HepG2 (cell line): ENCODE measurements around the gene ADAM8. TPM values are rescaled to one million over a fixed set of nuclear protein-coding genes. Genes with fewer than 3 reads are reported as not detected.

ENCODE experiments used
- ARHGAP35 ChIP-seq: sonication (generic); formaldehyde crosslinking; IDR thresholded peaks from 2 replicates; pipeline ENCODE4 v1.9.0; 2022; ENCODE audit warnings: mild to moderate bottlenecking, inconsistent platforms, moderate library complexity, missing genetic modification reagents, borderline replicate concordance
- CERS6 ChIP-seq: sonication (generic); formaldehyde crosslinking; IDR thresholded peaks from 2 replicates; pipeline ENCODE4 v1.5.0; 2020; ENCODE audit warnings: missing genetic modification reagents
- CREB1 ChIP-seq, 2 experiments: fragments of 450-650 bp in 1 of 2; IDR thresholded peaks; 2 replicates each; pipeline ENCODE4 v1.6.1; 2016 to 2017; ENCODE audit warnings: control low read depth in 1 of 2, mild to moderate bottlenecking in 1 of 2, missing compliant biosample characterization in 1 of 2, missing genetic modification characterization in 1 of 2
- DRAP1 ChIP-seq: IDR thresholded peaks from 2 replicates; pipeline ENCODE4 v1.6.1; 2016; ENCODE audit warnings: missing genetic modification reagents, missing compliant biosample characterization
- HNRNPL ChIP-seq: fragments of 200-400 bp; formaldehyde crosslinking; IDR thresholded peaks from 2 replicates; pipeline ENCODE4 v1.6.1; 2017; ENCODE audit warnings: mild to moderate bottlenecking, low read depth, low read length
- MAFG ChIP-seq: sonication (generic); formaldehyde crosslinking; IDR thresholded peaks from 2 replicates; pipeline ENCODE4 v1.5.1; 2020; ENCODE audit warnings: mild to moderate bottlenecking, missing genetic modification reagents
- MLX ChIP-seq: IDR thresholded peaks from 2 replicates; pipeline ENCODE4 v1.6.1; 2016
- NCOA1 ChIP-seq: sonication (generic); formaldehyde crosslinking; IDR thresholded peaks from 2 replicates; pipeline ENCODE4 v1.9.0; 2021; ENCODE audit warnings: missing genetic modification reagents
- NCOR1 ChIP-seq: fragments of 200-600 bp; sonication (generic); IDR thresholded peaks from 2 replicates; pipeline ENCODE4 v1.7.0; 2017; ENCODE audit warnings: antibody characterized with exemption, low read length, borderline replicate concordance
- SP4 ChIP-seq: sonication (generic); formaldehyde crosslinking; IDR thresholded peaks from 2 replicates; pipeline ENCODE4 v1.8.1; 2023; ENCODE audit warnings: mild to moderate bottlenecking, missing genetic modification reagents
- TFDP2 ChIP-seq: sonication (generic); formaldehyde crosslinking; IDR thresholded peaks from 2 replicates; pipeline ENCODE4 v1.4.0; 2020; ENCODE audit warnings: missing genetic modification reagents
- ZNF235 ChIP-seq: sonication (generic); formaldehyde crosslinking; IDR thresholded peaks from 2 replicates; pipeline ENCODE4 v1.8.1; 2023; ENCODE audit warnings: mild to moderate bottlenecking, missing genetic modification reagents, borderline replicate concordance
- ZNF550 ChIP-seq: sonication (generic); formaldehyde crosslinking; IDR thresholded peaks from 2 replicates; pipeline ENCODE4 v1.4.0; 2020; ENCODE audit warnings: mild to moderate bottlenecking, missing genetic modification reagents, borderline replicate concordance
- ZNF569 ChIP-seq: sonication (generic); formaldehyde crosslinking; IDR thresholded peaks from 2 replicates; pipeline ENCODE4 v1.5.0; 2020; ENCODE audit warnings: mild to moderate bottlenecking, missing genetic modification reagents, moderate library complexity, borderline replicate concordance
- ZNF619 ChIP-seq: sonication (generic); formaldehyde crosslinking; IDR thresholded peaks from 2 replicates; pipeline ENCODE4 v1.4.0; 2020; ENCODE audit warnings: mild to moderate bottlenecking, missing genetic modification reagents
- ZNF737 ChIP-seq: sonication (generic); formaldehyde crosslinking; IDR thresholded peaks from 2 replicates; pipeline ENCODE4 v1.5.0; 2020; ENCODE audit warnings: missing genetic modification reagents, mild to moderate bottlenecking, borderline replicate concordance
- ZNF883 ChIP-seq: sonication (generic); formaldehyde crosslinking; IDR thresholded peaks from 2 replicates; pipeline ENCODE4 v1.5.1; 2020; ENCODE audit warnings: mild to moderate bottlenecking, missing genetic modification reagents; ENCODE audit errors: not compliant biosample characterization
- polyA plus RNA-seq, 8 experiments: library from polyadenylated mRNA; depleted of rRNA in 3 of 8; stranded (reverse) in 7 of 8; unstranded in 1 of 8; fragments of >200 nt; fragmentation: Illumina TruSeq in 4 of 8; extraction: Trizol in 4 of 8; gene quantifications; 2 replicates each; pipeline versions ENCODE4 v1.2.1 to v1.2.3, GENCODE V29; 2011 to 2016; ENCODE audit warnings: low read depth in 4 of 8, missing spikeins in 1 of 8, mixed read lengths in 1 of 8; ENCODE audit not compliant: insufficient read depth in 1 of 8
- total RNA-seq, 5 experiments: library from RNA; depleted of rRNA; stranded (reverse); fragments of >200 nt; fragmentation: Illumina TruSeq; extraction: Trizol; gene quantifications; 2 replicates each; pipeline ENCODE4 v1.2.3, GENCODE V29; 2016; ENCODE audit warnings: low read depth in 1 of 5
- TF ChIP-seq, protein P1 (sequence below): sonication (generic); formaldehyde crosslinking; IDR thresholded peaks from 2 replicates; pipeline ENCODE4 v1.5.0; 2020; ENCODE audit warnings: mild to moderate bottlenecking, missing genetic modification reagents
- TF ChIP-seq, protein P2 (sequence below): sonication (generic); formaldehyde crosslinking; conservative IDR thresholded peaks from 2 replicates; pipeline ENCODE4 v1.4.0; 2020; ENCODE audit warnings: missing genetic modification reagents
- TF ChIP-seq, protein P3 (sequence below): sonication (generic); formaldehyde crosslinking; IDR thresholded peaks from 2 replicates; pipeline ENCODE4 v1.5.0; 2020; ENCODE audit warnings: mild to moderate bottlenecking, missing genetic modification reagents, moderate library complexity

Gene ADAM8
- total and polyA plus RNA-seq, 2 of the 13 experiments (the other 11 are each of a cell fraction or from before 2014, with no cell fraction given), result 0.24 to 0.93 TPM

DNA sequence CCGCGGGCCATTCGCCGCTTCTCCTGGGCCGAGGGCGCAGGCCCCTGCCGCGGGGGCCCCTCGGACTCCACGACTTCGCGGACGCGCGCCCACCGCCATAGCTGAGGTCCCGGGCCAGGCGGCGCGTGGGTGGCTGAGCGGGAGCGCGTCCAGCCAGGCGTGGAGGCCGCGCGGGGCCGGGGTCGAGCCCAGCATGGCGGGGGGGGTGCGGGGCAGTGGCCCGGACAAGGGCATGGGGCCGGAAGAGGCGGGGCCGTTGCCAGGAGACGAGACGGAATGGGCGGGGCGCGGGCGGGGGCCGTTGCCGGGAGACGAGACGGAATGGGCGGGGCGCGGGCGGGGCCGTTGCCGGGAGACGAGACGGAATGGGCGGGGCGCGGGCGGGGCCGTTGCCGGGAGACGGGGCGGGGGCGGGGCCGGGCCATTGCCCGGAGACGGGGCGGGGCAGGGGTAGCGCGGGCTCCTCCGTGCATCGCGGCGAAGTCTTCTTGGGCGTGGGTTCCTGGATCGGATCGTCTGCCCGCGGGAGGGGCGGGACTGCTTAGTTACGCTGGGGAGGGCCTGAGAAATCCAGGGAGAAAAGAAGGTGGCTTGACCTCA, 14.8 kb downstream of the ADAM8 start (continued):
- TF ChIP-seq ZNF235 (CRISPR knock-in tag) (no peak), ZNF619 (CRISPR knock-in tag) (no peak), ZNF737 (CRISPR knock-in tag) (no peak), CREB1 (IDR thresholded peaks at IDR 0.05) (no peak), CREB1 (CRISPR knock-in tag; IDR thresholded peaks at IDR 0.05) (no peak), ZNF883 (CRISPR knock-in tag) (no peak), MAFG (CRISPR knock-in tag) (no peak), TFDP2 (no peak), HNRNPL (no peak), MLX (CRISPR knock-in tag) (no peak), ZNF569 (no peak), SP4 (CRISPR knock-in tag) (peak; percentile 48; the same call in 1 of the 2 replicates), NCOR1 (no peak), ARHGAP35 (no peak), NCOA1 (CRISPR knock-in tag) (no peak), ZNF550 (no peak), DRAP1 (CRISPR knock-in tag) (no peak), CERS6 (CRISPR knock-in tag) (no peak)
- TF ChIP-seq, protein P1, sequence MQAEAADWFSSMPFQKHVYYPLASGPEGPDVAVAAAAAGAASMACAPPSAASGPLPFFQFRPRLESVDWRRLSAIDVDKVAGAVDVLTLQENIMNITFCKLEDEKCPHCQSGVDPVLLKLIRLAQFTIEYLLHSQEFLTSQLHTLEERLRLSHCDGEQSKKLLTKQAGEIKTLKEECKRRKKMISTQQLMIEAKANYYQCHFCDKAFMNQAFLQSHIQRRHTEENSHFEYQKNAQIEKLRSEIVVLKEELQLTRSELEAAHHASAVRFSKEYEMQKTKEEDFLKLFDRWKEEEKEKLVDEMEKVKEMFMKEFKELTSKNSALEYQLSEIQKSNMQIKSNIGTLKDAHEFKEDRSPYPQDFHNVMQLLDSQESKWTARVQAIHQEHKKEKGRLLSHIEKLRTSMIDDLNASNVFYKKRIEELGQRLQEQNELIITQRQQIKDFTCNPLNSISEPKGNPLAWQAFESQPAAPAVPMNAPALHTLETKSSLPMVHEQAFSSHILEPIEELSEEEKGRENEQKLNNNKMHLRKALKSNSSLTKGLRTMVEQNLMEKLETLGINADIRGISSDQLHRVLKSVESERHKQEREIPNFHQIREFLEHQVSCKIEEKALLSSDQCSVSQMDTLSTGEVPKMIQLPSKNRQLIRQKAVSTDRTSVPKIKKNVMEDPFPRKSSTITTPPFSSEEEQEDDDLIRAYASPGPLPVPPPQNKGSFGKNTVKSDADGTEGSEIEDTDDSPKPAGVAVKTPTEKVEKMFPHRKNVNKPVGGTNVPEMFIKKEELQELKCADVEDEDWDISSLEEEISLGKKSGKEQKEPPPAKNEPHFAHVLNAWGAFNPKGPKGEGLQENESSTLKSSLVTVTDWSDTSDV, result no peak
- TF ChIP-seq, protein P2, sequence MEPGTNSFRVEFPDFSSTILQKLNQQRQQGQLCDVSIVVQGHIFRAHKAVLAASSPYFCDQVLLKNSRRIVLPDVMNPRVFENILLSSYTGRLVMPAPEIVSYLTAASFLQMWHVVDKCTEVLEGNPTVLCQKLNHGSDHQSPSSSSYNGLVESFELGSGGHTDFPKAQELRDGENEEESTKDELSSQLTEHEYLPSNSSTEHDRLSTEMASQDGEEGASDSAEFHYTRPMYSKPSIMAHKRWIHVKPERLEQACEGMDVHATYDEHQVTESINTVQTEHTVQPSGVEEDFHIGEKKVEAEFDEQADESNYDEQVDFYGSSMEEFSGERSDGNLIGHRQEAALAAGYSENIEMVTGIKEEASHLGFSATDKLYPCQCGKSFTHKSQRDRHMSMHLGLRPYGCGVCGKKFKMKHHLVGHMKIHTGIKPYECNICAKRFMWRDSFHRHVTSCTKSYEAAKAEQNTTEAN (CRISPR knock-in tag), result no peak
- TF ChIP-seq, protein P3, sequence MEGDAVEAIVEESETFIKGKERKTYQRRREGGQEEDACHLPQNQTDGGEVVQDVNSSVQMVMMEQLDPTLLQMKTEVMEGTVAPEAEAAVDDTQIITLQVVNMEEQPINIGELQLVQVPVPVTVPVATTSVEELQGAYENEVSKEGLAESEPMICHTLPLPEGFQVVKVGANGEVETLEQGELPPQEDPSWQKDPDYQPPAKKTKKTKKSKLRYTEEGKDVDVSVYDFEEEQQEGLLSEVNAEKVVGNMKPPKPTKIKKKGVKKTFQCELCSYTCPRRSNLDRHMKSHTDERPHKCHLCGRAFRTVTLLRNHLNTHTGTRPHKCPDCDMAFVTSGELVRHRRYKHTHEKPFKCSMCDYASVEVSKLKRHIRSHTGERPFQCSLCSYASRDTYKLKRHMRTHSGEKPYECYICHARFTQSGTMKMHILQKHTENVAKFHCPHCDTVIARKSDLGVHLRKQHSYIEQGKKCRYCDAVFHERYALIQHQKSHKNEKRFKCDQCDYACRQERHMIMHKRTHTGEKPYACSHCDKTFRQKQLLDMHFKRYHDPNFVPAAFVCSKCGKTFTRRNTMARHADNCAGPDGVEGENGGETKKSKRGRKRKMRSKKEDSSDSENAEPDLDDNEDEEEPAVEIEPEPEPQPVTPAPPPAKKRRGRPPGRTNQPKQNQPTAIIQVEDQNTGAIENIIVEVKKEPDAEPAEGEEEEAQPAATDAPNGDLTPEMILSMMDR, result no peak
